ENCODE results near the gene GAGE12G. TPM values are rescaled to one million over a fixed set of nuclear protein-coding genes. Genes with fewer than 3 reads are reported as not detected.

The GAGE12G gene, protein sequence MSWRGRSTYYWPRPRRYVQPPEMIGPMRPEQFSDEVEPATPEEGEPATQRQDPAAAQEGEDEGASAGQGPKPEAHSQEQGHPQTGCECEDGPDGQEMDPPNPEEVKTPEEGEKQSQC
- total RNA-seq: not detected

DNA sequence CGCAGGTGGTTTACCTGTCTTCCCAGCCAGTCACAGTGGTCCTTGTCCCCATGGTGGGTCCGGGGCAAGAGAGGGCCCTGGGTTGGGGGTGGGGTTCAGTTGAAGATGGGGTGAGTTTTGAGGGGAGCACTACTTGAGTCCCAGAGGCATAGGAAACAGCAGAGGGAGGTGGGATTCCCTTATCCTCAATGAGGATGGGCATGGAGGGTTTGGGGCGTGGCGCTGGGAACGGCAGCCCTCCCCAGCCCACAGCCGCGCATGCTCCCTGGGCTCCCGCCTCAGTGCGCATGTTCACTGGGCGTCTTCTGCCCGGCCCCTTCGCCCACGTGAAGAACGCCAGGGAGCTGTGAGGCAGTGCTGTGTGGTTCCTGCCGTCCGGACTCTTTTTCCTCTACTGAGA, at the start of gene GAGE12G:
TSS of gene GAGE12G (plus strand) at position 301 of the 400 bp plus-strand sequence. CDS start 1,155 bp downstream, outside the sequence.

DNA sequence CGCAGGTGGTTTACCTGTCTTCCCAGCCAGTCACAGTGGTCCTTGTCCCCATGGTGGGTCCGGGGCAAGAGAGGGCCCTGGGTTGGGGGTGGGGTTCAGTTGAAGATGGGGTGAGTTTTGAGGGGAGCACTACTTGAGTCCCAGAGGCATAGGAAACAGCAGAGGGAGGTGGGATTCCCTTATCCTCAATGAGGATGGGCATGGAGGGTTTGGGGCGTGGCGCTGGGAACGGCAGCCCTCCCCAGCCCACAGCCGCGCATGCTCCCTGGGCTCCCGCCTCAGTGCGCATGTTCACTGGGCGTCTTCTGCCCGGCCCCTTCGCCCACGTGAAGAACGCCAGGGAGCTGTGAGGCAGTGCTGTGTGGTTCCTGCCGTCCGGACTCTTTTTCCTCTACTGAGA, 38.3 kb upstream of the GAGE12G start, which contains the start of gene GAGE12C:
TSS of gene GAGE12C (plus strand) at position 301 of the 400 bp plus-strand sequence. CDS start 1,155 bp downstream, outside the sequence.

DNA sequence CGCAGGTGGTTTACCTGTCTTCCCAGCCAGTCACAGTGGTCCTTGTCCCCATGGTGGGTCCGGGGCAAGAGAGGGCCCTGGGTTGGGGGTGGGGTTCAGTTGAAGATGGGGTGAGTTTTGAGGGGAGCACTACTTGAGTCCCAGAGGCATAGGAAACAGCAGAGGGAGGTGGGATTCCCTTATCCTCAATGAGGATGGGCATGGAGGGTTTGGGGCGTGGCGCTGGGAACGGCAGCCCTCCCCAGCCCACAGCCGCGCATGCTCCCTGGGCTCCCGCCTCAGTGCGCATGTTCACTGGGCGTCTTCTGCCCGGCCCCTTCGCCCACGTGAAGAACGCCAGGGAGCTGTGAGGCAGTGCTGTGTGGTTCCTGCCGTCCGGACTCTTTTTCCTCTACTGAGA, 28.8 kb upstream of the GAGE12G start, which contains the start of gene GAGE12D:
TSS of gene GAGE12D (plus strand) at position 301 of the 400 bp plus-strand sequence. CDS start 1,155 bp downstream, outside the sequence.

DNA sequence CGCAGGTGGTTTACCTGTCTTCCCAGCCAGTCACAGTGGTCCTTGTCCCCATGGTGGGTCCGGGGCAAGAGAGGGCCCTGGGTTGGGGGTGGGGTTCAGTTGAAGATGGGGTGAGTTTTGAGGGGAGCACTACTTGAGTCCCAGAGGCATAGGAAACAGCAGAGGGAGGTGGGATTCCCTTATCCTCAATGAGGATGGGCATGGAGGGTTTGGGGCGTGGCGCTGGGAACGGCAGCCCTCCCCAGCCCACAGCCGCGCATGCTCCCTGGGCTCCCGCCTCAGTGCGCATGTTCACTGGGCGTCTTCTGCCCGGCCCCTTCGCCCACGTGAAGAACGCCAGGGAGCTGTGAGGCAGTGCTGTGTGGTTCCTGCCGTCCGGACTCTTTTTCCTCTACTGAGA, 19.2 kb upstream of the GAGE12G start, which contains the start of gene GAGE12E:
TSS of gene GAGE12E (plus strand) at position 301 of the 400 bp plus-strand sequence. CDS start 1,155 bp downstream, outside the sequence.

DNA sequence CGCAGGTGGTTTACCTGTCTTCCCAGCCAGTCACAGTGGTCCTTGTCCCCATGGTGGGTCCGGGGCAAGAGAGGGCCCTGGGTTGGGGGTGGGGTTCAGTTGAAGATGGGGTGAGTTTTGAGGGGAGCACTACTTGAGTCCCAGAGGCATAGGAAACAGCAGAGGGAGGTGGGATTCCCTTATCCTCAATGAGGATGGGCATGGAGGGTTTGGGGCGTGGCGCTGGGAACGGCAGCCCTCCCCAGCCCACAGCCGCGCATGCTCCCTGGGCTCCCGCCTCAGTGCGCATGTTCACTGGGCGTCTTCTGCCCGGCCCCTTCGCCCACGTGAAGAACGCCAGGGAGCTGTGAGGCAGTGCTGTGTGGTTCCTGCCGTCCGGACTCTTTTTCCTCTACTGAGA, 9.7 kb upstream of the GAGE12G start, which contains the start of gene GAGE12F:
TSS of gene GAGE12F (plus strand) at position 301 of the 400 bp plus-strand sequence. CDS start 1,155 bp downstream, outside the sequence.

DNA sequence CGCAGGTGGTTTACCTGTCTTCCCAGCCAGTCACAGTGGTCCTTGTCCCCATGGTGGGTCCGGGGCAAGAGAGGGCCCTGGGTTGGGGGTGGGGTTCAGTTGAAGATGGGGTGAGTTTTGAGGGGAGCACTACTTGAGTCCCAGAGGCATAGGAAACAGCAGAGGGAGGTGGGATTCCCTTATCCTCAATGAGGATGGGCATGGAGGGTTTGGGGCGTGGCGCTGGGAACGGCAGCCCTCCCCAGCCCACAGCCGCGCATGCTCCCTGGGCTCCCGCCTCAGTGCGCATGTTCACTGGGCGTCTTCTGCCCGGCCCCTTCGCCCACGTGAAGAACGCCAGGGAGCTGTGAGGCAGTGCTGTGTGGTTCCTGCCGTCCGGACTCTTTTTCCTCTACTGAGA, 9.4 kb downstream of the GAGE12G start, which contains the start of gene GAGE12H:
TSS of gene GAGE12H (plus strand) at position 301 of the 400 bp plus-strand sequence. CDS start 1,155 bp downstream, outside the sequence.

DNA sequence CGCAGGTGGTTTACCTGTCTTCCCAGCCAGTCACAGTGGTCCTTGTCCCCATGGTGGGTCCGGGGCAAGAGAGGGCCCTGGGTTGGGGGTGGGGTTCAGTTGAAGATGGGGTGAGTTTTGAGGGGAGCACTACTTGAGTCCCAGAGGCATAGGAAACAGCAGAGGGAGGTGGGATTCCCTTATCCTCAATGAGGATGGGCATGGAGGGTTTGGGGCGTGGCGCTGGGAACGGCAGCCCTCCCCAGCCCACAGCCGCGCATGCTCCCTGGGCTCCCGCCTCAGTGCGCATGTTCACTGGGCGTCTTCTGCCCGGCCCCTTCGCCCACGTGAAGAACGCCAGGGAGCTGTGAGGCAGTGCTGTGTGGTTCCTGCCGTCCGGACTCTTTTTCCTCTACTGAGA, 19.0 kb downstream of the GAGE12G start, which contains the start of gene GAGE2A:
TSS of gene GAGE2A (plus strand) at position 301 of the 400 bp plus-strand sequence. CDS start 1,155 bp downstream, outside the sequence.

DNA sequence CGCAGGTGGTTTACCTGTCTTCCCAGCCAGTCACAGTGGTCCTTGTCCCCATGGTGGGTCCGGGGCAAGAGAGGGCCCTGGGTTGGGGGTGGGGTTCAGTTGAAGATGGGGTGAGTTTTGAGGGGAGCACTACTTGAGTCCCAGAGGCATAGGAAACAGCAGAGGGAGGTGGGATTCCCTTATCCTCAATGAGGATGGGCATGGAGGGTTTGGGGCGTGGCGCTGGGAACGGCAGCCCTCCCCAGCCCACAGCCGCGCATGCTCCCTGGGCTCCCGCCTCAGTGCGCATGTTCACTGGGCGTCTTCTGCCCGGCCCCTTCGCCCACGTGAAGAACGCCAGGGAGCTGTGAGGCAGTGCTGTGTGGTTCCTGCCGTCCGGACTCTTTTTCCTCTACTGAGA, 28.5 kb downstream of the GAGE12G start, which contains the start of gene GAGE1:
TSS of gene GAGE1 (plus strand) at position 301 of the 400 bp plus-strand sequence. CDS start 1,155 bp downstream, outside the sequence.

Small RNA genes lying within 50 kb of the gene (small RNA-seq; reads per million reads assigned to genes)
- not detected for gene GAGE12B (ENCODE audit: low replicate concordance)

Other genes with a start within 250 kb of the GAGE12G start
- not detected for gene GAGE12J, start 248.4 kb upstream of the GAGE12G start, total RNA-seq
- gene GAGE13, start 238.8 kb upstream of the GAGE12G start, total RNA-seq: not detected
- gene GAGE12C, start 38.2 kb upstream of the GAGE12G start, total RNA-seq: not detected
- not detected for gene GAGE12D, start 28.7 kb upstream of the GAGE12G start, total RNA-seq
- gene GAGE12E, start 19.1 kb upstream of the GAGE12G start, total RNA-seq: not detected
- not detected for gene GAGE12F, start 9.6 kb upstream of the GAGE12G start, total RNA-seq
- gene GAGE12H, start 9.5 kb downstream of the GAGE12G start, total RNA-seq: not detected
- not detected for gene GAGE2A, start 19.1 kb downstream of the GAGE12G start, total RNA-seq
- not detected for gene GAGE1, start 28.6 kb downstream of the GAGE12G start, total RNA-seq
- not detected for gene PAGE1, start 125.6 kb downstream of the GAGE12G start, total RNA-seq